Measurements from ENCODE around the gene PIBF1.
A peak's percentile ranks its signal among the peaks of the same experiment; 100 is the strongest.

DNA sequence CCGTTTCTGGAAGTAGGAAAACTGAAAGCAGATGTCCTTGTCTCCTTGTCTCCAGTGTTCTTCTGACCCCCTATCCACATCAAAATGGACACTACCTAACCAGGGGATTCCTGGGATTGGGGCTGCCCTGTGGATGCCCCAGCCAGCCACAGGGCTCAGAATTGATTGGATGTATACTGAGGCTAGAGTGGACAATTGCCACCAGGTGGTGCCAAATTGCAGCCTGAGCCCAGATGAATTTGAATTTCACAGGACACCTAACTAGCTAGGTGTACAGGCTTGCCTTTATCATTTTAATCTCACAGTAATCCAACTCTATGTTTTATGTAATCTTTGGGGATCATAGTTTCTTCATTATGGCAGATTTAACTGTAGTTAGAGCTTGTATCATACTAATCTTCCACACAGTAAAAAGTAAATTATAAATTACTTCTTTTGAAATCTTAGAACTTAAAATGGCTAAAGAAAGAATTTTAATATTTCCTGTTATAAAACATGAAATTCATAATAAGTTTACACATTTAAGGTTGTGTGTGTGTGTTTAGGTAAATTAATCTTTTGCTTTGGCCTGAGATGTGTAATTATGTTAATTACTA lies 58.0 kb downstream of the PIBF1 start:
- TF ChIP-seq, protein P1, sequence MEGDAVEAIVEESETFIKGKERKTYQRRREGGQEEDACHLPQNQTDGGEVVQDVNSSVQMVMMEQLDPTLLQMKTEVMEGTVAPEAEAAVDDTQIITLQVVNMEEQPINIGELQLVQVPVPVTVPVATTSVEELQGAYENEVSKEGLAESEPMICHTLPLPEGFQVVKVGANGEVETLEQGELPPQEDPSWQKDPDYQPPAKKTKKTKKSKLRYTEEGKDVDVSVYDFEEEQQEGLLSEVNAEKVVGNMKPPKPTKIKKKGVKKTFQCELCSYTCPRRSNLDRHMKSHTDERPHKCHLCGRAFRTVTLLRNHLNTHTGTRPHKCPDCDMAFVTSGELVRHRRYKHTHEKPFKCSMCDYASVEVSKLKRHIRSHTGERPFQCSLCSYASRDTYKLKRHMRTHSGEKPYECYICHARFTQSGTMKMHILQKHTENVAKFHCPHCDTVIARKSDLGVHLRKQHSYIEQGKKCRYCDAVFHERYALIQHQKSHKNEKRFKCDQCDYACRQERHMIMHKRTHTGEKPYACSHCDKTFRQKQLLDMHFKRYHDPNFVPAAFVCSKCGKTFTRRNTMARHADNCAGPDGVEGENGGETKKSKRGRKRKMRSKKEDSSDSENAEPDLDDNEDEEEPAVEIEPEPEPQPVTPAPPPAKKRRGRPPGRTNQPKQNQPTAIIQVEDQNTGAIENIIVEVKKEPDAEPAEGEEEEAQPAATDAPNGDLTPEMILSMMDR (IDR thresholded peaks at IDR 0.05), result peak; percentile 36 to 62 (median 52)
- no peak for TF ChIP-seq POLR2A (IDR thresholded peaks at IDR 0.05)

Data from adrenal gland (tissue), 5 donors.